Measurements from ENCODE around the gene TDRKH. TPM values are rescaled to one million over a fixed set of nuclear protein-coding genes. Genes with fewer than 3 reads are reported as not detected.

The TDRKH gene
- total and polyA plus RNA-seq, 2 of the 13 experiments (the other 11 are each of a cell fraction or from before 2014, with no cell fraction given) = 3.9 to 5.4 TPM

DNA sequence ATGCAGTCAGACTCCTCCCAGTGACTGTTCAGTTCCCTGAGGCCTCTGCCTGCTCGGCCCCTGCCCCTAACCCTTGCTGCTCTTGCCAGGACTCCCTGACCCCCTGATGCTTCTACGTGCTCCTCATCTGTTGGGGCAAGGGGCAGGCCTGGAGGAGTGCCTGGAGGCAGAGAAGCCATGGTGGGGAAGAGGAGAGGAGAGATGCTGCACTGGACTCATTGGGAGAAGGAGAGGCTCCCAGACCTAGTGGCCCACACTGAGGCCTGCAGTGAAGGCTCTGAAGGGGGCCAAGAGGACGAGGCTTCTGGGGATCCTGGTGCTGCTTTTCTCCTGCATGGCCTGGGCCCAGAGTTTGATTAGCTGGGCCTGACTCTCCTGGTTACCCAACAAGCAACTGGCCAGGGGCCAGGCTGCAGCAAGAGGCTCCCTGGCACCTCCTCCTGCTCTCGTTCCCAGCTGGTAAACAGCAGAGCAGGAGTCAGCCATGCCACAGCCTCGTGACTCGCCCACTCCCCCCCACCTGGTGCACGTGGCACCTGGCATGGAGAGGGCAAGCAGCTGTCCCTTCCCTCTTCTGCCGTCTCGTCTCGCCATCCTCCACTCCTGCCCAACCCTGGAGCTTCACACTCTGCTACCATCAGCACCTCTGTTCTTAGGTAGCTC is 42.1 kb upstream of the TDRKH start (continued):
- TF ChIP-seq ZNF768 (CRISPR knock-in tag; IDR thresholded peaks at IDR 0.05) (peak; percentile 31; the same call in 1 of the 2 replicates), ZNF547 (CRISPR knock-in tag; IDR thresholded peaks at IDR 0.05) (no peak), RXRB (CRISPR knock-in tag; IDR thresholded peaks at IDR 0.05; ENCODE audit: borderline replicate concordance) (peak; percentile 58), MIER3 (CRISPR knock-in tag; IDR thresholded peaks at IDR 0.05; ENCODE audit: borderline replicate concordance) (peak; percentile 74; the same call in 1 of the 2 replicates), TFDP1 (CRISPR knock-in tag; IDR thresholded peaks at IDR 0.05; ENCODE audit: borderline replicate concordance) (peak; percentile 51; the same call in 1 of the 2 replicates), FOXP4 (CRISPR knock-in tag; IDR thresholded peaks at IDR 0.05) (0 out of 2 replicates have a peak, but pooled peaks have one; percentile 19), SIN3A (IDR thresholded peaks at IDR 0.05; ENCODE audit: borderline replicate concordance, low read depth, low read length) (peak; percentile 54; the same call in 1 of the 2 replicates), MED1 (CRISPR knock-in tag; IDR thresholded peaks at IDR 0.05) (peak; percentile 70; the same call in 1 of the 2 replicates), ZNF30 (CRISPR knock-in tag; IDR thresholded peaks at IDR 0.05) (peak; percentile 53; the same call in 1 of the 2 replicates), ZNF451 (CRISPR knock-in tag; IDR thresholded peaks at IDR 0.05) (0 out of 2 replicates have a peak, but pooled peaks have one; percentile 43), RARA (CRISPR knock-in tag; IDR thresholded peaks at IDR 0.05) (peak; percentile 69), FOXO4 (CRISPR knock-in tag; conservative IDR thresholded peaks at IDR 0.05) (peak; percentile 96; the same call in 1 of the 2 replicates), ZFP41 (CRISPR knock-in tag; IDR thresholded peaks at IDR 0.05; ENCODE audit: borderline replicate concordance) (peak; percentile 67; the same call in 1 of the 2 replicates), NFIC (IDR thresholded peaks at IDR 0.05; ENCODE audit: low read length) (no peak), ZNF317 (CRISPR knock-in tag; IDR thresholded peaks at IDR 0.05) (no peak), ZSCAN21 (CRISPR knock-in tag; IDR thresholded peaks at IDR 0.05; ENCODE audit: borderline replicate concordance) (peak; percentile 26; the same call in 1 of the 2 replicates)
